Measurements from ENCODE around the gene SFTA2. TPM values are rescaled to one million over a fixed set of nuclear protein-coding genes. Genes with fewer than 3 reads are reported as not detected.
A peak's percentile ranks its signal among the peaks of the same experiment; 100 is the strongest.

Gene SFTA2
- total and polyA plus RNA-seq, 9 of the 15 experiments (the other 6 are each of a cell fraction or from before 2014, with no cell fraction given) = not detected

DNA sequence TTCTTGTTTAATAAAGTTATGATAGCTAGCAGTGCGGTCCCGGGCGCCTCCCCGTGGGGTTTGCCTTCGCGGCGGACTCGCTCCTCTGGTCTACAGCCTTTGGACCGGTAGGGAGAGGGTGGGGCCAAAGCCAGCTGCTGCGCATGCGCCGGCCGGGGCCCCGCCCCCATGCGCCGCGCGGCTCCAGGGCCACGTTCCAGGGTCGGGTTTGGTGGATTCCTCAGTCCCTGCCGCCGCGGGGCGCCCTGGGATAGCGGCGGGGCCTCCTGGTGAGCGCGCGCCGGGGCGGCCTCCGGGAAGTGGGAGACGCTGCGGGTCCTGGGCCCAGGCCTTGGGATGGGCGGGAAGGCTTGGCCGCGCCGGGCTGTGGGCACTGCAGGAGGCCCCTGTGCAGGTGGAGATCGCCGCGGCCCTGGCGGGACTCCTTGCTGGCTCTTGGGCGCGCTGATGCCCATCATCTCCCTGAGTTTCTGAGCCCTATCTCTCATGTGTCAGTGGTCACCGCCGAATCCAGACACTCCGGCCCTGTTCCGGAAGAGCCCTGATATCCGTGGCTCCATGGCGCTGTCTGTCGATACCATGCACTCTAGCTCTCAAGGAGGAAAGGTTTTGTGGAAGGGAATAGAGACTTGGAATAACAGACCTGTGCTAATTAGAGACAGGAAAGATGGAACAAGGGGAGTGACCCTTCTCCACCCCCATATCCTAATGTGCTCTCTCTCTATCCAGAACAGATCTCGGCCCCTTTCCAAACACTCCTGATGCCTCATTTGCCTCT is 17.7 kb downstream of the SFTA2 start, which contains the start of gene VARS2 (continued):
- TF ChIP-seq, protein P1, sequence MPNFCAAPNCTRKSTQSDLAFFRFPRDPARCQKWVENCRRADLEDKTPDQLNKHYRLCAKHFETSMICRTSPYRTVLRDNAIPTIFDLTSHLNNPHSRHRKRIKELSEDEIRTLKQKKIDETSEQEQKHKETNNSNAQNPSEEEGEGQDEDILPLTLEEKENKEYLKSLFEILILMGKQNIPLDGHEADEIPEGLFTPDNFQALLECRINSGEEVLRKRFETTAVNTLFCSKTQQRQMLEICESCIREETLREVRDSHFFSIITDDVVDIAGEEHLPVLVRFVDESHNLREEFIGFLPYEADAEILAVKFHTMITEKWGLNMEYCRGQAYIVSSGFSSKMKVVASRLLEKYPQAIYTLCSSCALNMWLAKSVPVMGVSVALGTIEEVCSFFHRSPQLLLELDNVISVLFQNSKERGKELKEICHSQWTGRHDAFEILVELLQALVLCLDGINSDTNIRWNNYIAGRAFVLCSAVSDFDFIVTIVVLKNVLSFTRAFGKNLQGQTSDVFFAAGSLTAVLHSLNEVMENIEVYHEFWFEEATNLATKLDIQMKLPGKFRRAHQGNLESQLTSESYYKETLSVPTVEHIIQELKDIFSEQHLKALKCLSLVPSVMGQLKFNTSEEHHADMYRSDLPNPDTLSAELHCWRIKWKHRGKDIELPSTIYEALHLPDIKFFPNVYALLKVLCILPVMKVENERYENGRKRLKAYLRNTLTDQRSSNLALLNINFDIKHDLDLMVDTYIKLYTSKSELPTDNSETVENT (CRISPR knock-in tag; IDR thresholded peaks at IDR 0.05) = peak; percentile 94
- TF ChIP-seq ZNF140 (CRISPR knock-in tag; IDR thresholded peaks at IDR 0.05) (peak; percentile 47; the same call in 1 of the 2 replicates), TEAD4 (IDR thresholded peaks at IDR 0.05; ENCODE audit: low read length) (peak; percentile 65), TEAD4 (CRISPR knock-in tag; IDR thresholded peaks at IDR 0.05; ENCODE audit: borderline replicate concordance) (no peak), EGR1 (conservative IDR thresholded peaks at IDR 0.05) (peak; percentile 53), ZNF766 (CRISPR knock-in tag; conservative IDR thresholded peaks at IDR 0.05) (0 out of 2 replicates have a peak, but pooled peaks have one; percentile 16), SMARCA4 (IDR thresholded peaks at IDR 0.05) (peak; percentile 54; the same call in 1 of the 2 replicates), PHF8 (IDR thresholded peaks at IDR 0.05; ENCODE audit: borderline replicate concordance, low read length) (peak; percentile 92), HEY1 (CRISPR knock-in tag; IDR thresholded peaks at IDR 0.05; ENCODE audit: borderline replicate concordance) (0 out of 2 replicates have a peak, but pooled peaks have one; percentile 3), MTA3 (IDR thresholded peaks at IDR 0.05; ENCODE audit: borderline replicate concordance) (peak; percentile 96), NCOA4 (IDR thresholded peaks at IDR 0.05; ENCODE audit: partially characterized antibody) (no peak), ATF7 (IDR thresholded peaks at IDR 0.05) (peak; percentile 74), RFX1 (IDR thresholded peaks at IDR 0.05) (no peak), SAFB (IDR thresholded peaks at IDR 0.05; ENCODE audit: borderline replicate concordance, low read depth, low read length) (peak; percentile 58; the same call in 1 of the 2 replicates), NR4A1 (CRISPR knock-in tag; IDR thresholded peaks at IDR 0.05) (0 out of 2 replicates have a peak, but pooled peaks have one; percentile 72), NR4A1 (tag; IDR thresholded peaks at IDR 0.05) (no peak), RBFOX2 (IDR thresholded peaks at IDR 0.05; ENCODE audit: low read depth, low read length) (peak; percentile 96), ELF4 (CRISPR knock-in tag; IDR thresholded peaks at IDR 0.05) (peak; percentile 11; the same call in 1 of the 2 replicates), BCOR (IDR thresholded peaks at IDR 0.05) (no peak), HMG20B (CRISPR knock-in tag; IDR thresholded peaks at IDR 0.05) (0 out of 2 replicates have a peak, but pooled peaks have one; percentile 35), CBX2 (IDR thresholded peaks at IDR 0.05; ENCODE audit: insufficient read depth, low read length, poor library complexity, severe bottlenecking) (no peak), SP1 (CRISPR knock-in tag; IDR thresholded peaks at IDR 0.05) (peak; percentile 83)
- TF ChIP-seq, protein P2, sequence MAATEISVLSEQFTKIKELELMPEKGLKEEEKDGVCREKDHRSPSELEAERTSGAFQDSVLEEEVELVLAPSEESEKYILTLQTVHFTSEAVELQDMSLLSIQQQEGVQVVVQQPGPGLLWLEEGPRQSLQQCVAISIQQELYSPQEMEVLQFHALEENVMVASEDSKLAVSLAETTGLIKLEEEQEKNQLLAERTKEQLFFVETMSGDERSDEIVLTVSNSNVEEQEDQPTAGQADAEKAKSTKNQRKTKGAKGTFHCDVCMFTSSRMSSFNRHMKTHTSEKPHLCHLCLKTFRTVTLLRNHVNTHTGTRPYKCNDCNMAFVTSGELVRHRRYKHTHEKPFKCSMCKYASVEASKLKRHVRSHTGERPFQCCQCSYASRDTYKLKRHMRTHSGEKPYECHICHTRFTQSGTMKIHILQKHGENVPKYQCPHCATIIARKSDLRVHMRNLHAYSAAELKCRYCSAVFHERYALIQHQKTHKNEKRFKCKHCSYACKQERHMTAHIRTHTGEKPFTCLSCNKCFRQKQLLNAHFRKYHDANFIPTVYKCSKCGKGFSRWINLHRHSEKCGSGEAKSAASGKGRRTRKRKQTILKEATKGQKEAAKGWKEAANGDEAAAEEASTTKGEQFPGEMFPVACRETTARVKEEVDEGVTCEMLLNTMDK (IDR thresholded peaks at IDR 0.05; ENCODE audit: borderline replicate concordance, insufficient read depth, low read depth, low read length, poor library complexity, severe bottlenecking) = peak; percentile 44
- TF ChIP-seq, protein P3, sequence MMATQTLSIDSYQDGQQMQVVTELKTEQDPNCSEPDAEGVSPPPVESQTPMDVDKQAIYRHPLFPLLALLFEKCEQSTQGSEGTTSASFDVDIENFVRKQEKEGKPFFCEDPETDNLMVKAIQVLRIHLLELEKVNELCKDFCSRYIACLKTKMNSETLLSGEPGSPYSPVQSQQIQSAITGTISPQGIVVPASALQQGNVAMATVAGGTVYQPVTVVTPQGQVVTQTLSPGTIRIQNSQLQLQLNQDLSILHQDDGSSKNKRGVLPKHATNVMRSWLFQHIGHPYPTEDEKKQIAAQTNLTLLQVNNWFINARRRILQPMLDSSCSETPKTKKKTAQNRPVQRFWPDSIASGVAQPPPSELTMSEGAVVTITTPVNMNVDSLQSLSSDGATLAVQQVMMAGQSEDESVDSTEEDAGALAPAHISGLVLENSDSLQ (IDR thresholded peaks at IDR 0.05) = peak; percentile 51; the same call in 1 of the 2 replicates

All from K562 (cell line).